ENCODE data around the gene ELMO1. TPM values are rescaled to one million over a fixed set of nuclear protein-coding genes. Genes with fewer than 3 reads are reported as not detected.
A peak's percentile ranks its signal among the peaks of the same experiment; 100 is the strongest.

ELMO1 gene
- total RNA-seq, 6 donors from 2014 or later: 51.4 to 204 (median 73.7) TPM

DNA sequence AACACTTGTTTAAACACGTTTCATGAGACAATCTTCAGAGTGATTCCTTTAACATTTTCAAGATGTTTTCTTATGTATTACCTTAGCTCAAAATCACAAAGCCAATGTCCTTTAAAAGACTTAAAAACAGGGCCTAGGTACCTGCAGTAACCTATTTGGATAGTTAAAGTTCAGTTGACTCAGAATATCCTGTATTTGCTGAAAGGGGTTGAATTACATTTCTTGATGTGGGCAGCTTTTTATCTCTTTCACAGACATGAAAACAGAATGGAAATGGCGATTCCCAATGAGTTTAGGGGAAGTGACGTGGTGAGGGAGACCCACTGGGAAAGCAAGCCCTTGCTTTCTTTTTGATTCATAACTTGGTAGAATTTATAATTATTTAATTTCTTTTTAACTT is 400.0 kb downstream of the ELMO1 start:
- 83% methylated on average over 3 of the region's 3 CpGs for WGBS, 2 donors
- Histone ChIP-seq H3K36me3 (no peaks in the 10 kb centered on the region), H3K4me3 (no peak overlapping the region), H3K27ac (no peak overlapping the region), H3K27me3 (no peaks in the 10 kb centered on the region), H3K9me3 (no peaks in the 10 kb centered on the region), H3K4me1 (peaks cover 0 to 4% (median 1%) of the 10 kb centered on the region in 4 donors)
- no peak for DNase-seq
- TF ChIP-seq POLR2A (IDR thresholded peaks at IDR 0.05): no peak
- TF ChIP-seq, protein P1, sequence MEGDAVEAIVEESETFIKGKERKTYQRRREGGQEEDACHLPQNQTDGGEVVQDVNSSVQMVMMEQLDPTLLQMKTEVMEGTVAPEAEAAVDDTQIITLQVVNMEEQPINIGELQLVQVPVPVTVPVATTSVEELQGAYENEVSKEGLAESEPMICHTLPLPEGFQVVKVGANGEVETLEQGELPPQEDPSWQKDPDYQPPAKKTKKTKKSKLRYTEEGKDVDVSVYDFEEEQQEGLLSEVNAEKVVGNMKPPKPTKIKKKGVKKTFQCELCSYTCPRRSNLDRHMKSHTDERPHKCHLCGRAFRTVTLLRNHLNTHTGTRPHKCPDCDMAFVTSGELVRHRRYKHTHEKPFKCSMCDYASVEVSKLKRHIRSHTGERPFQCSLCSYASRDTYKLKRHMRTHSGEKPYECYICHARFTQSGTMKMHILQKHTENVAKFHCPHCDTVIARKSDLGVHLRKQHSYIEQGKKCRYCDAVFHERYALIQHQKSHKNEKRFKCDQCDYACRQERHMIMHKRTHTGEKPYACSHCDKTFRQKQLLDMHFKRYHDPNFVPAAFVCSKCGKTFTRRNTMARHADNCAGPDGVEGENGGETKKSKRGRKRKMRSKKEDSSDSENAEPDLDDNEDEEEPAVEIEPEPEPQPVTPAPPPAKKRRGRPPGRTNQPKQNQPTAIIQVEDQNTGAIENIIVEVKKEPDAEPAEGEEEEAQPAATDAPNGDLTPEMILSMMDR (IDR thresholded peaks at IDR 0.05): no peak
- TF ChIP-seq POLR2AphosphoS5 (IDR thresholded peaks at IDR 0.05): no peak
- TF ChIP-seq EP300 (IDR thresholded peaks at IDR 0.05): no peak
- no peak for ATAC-seq (ENCODE audit: low FRiP score in 2 of 2)

DNA sequence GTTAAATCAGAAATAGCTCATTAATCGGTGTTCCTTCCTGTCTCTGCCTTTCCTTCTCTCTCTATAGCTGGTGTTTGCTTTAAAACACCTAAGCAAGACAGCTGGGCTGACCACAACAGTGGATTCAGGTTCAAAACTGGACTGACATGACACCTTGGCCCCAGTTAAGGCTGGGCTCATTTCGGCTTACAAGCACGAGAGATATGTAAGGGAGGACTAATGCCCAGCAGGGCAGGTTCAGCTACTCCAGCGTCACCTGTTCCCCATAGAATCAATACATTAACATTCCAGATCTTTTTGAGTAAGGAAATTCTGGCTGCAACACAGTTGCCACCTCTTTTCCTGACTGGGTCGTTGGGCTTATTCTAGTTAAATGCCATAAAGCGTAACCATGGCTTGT is 401.4 kb downstream of the ELMO1 start:
- no peak for DNase-seq
- TF ChIP-seq, protein P1 (IDR thresholded peaks at IDR 0.05): no peak
- no peak for TF ChIP-seq POLR2A (IDR thresholded peaks at IDR 0.05)
- TF ChIP-seq EP300 (IDR thresholded peaks at IDR 0.05): no peak
- TF ChIP-seq POLR2AphosphoS5 (IDR thresholded peaks at IDR 0.05): no peak
- no peak for ATAC-seq (ENCODE audit: low FRiP score in 2 of 2)
- peaks cover 0 to 4% (median 1%) of the 10 kb centered on the region in 4 donors for H3K4me1 ChIP-seq
- no peaks in the 10 kb centered on the region for H3K9me3 ChIP-seq
- 85 to 86% methylated on average over 6 of the region's 6 CpGs for WGBS, 2 donors
- no peaks in the 10 kb centered on the region for H3K36me3 ChIP-seq
- no peak overlapping the region for H3K4me3 ChIP-seq
- no peaks in the 10 kb centered on the region for H3K27me3 ChIP-seq
- no peak overlapping the region for H3K27ac ChIP-seq

DNA sequence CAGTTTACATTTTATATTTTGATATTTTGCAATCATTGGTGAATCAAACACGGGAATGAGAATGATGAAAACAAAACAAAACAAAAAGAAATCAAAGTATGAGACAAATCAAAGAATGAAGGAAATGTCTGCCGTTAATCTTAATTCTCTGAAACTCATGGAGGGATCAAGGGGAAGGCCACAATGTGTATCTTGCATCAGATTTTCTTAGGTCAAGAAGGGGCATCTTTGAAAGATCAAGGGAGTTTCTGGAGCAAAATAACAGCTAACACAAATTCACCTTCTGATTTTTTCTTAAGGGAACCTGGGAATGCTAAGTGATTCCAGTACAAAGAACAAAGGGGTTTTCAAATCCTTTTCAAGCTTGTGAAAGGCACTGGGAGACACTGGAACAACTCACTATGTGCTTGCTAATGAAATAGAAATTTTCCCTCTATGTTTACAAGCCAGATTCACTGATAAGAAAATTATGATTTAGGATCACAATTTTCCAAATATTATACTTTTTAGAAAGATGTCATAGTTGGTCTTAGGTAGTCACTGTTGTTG is 402.1 kb downstream of the ELMO1 start:
- DNase-seq (no peak), ATAC-seq (ENCODE audit: low FRiP score in 2 of 2) (no peak)
- 84 to 87% methylated on average over 2 of the region's 2 CpGs for WGBS, 2 donors
- H3K4me3 ChIP-seq: no peak overlapping the region
- H3K27ac ChIP-seq: no peak overlapping the region
- no peaks in the 10 kb centered on the region for H3K9me3 ChIP-seq
- H3K4me1 ChIP-seq: peaks cover 0 to 4% (median 1%) of the 10 kb centered on the region in 4 donors
- no peak for TF ChIP-seq EP300 (IDR thresholded peaks at IDR 0.05)
- no peak for TF ChIP-seq POLR2AphosphoS5 (IDR thresholded peaks at IDR 0.05)
- no peak for TF ChIP-seq POLR2A (IDR thresholded peaks at IDR 0.05)
- TF ChIP-seq, protein P1 (IDR thresholded peaks at IDR 0.05): no peak
- no peaks in the 10 kb centered on the region for H3K36me3 ChIP-seq
- H3K27me3 ChIP-seq: no peaks in the 10 kb centered on the region

DNA sequence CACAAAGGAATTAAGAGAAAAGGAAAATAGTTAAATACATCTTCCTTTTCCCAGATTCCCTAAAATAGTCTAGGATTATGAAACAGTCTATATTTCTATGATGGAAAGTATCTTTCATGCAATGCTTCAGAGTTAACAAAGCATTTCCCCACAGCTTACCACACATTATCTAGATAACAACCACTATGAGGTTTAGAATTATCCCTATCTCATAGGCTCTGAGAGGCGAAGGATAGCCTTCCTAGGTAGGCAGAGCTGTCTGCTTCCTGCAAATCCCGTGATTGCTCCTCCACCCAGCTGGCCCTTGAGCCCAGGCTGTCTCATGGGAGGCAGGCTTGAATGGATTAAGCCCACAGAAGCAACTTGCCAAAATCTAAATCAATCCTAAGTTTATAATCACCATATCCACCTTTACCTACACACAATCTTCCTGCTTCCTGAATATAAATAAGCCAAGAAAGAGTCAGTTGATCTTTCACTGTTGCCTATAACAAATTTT is 402.9 kb downstream of the ELMO1 start:
- peaks cover 0 to 4% (median 1%) of the 10 kb centered on the region in 4 donors for H3K4me1 ChIP-seq
- 45 to 72% methylated on average over 2 of the region's 2 CpGs for WGBS, 2 donors
- DNase-seq (no peak), ATAC-seq (ENCODE audit: low FRiP score in 2 of 2) (peak in 1 of 2 donors; percentile 21)
- H3K9me3 ChIP-seq: no peaks in the 10 kb centered on the region
- no peaks in the 10 kb centered on the region for H3K36me3 ChIP-seq
- no peaks in the 10 kb centered on the region for H3K27me3 ChIP-seq
- no peak for TF ChIP-seq EP300 (IDR thresholded peaks at IDR 0.05)
- TF ChIP-seq POLR2A (IDR thresholded peaks at IDR 0.05): no peak
- TF ChIP-seq, protein P1 (IDR thresholded peaks at IDR 0.05): no peak
- no peak for TF ChIP-seq POLR2AphosphoS5 (IDR thresholded peaks at IDR 0.05)
- H3K4me3 ChIP-seq: no peak overlapping the region
- H3K27ac ChIP-seq: no peak overlapping the region

DNA sequence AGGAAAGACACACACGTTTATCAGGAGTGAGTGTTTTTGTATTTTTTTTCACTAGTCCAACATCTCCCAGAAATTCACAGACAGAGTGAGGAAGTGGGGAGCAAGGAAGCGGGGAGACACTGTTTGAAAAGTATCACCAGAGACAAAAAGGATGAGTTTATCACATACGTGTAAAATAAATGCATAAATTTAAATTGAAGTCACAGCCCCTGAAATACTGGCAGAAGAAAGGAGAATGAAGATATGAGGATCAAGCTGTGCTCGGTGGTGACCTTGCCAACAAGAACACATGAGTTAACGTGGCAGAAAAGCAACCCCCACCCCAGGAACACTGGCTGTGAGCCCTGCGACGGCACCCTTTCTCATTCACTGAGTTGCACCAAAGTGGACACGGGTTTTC is 407.2 kb downstream of the ELMO1 start:
- no peak for ATAC-seq (ENCODE audit: low FRiP score in 2 of 2)
- H3K27me3 ChIP-seq: no peaks in the 10 kb centered on the region
- DNase-seq: no peak
- 86 to 89% methylated on average over 8 of the region's 8 CpGs for WGBS, 2 donors
- H3K36me3 ChIP-seq: no peaks in the 10 kb centered on the region
- peaks cover 0 to 17% (median 9%) of the 10 kb centered on the region in 4 donors for H3K9me3 ChIP-seq
- H3K4me1 ChIP-seq: peaks cover 0 to 5% (median 4%) of the 10 kb centered on the region in 4 donors
- H3K27ac ChIP-seq: no peak overlapping the region
- TF ChIP-seq POLR2AphosphoS5 (IDR thresholded peaks at IDR 0.05) (no peak), POLR2A (IDR thresholded peaks at IDR 0.05) (no peak), EP300 (IDR thresholded peaks at IDR 0.05) (no peak)
- TF ChIP-seq, protein P1 (IDR thresholded peaks at IDR 0.05): no peak
- no peak overlapping the region for H3K4me3 ChIP-seq
